ENCODE results near the gene GID4. TPM values are rescaled to one million over a fixed set of nuclear protein-coding genes. Genes with fewer than 3 reads are reported as not detected.

GID4 gene
- total RNA-seq, 1 donor from 2014 or later = 23.5 TPM

GRCh38 chr17:18038149-18038850 is 908 bp upstream of the GID4 start:
- intact Hi-C loops (cut with micrococcal nuclease) = loop anchor here (10.0 kb wide), 1 partner anchor 63 kb away; the partner anchor contains the start of genes DRC3 and TOM1L2
- DNase-seq (no peak), ATAC-seq (no peak)

GRCh38 chr17:18039535-18040260 is 490 bp downstream of the GID4 start:
- no peak for DNase-seq
- intact Hi-C loops (cut with micrococcal nuclease) = loop anchor here (10.0 kb wide), 1 partner anchor 65 kb away; the partner anchor contains the start of genes DRC3 and TOM1L2

GRCh38 chr17:18040261-18040858 is 1.2 kb downstream of the GID4 start:
- no peak for DNase-seq
- intact Hi-C loops (cut with micrococcal nuclease) = no loop called here
- no peak for ATAC-seq

More at GRCh38 chr17:18039535-18040260, 490 bp downstream of the GID4 start:
- peak; percentile 72 for ATAC-seq

DNA sequence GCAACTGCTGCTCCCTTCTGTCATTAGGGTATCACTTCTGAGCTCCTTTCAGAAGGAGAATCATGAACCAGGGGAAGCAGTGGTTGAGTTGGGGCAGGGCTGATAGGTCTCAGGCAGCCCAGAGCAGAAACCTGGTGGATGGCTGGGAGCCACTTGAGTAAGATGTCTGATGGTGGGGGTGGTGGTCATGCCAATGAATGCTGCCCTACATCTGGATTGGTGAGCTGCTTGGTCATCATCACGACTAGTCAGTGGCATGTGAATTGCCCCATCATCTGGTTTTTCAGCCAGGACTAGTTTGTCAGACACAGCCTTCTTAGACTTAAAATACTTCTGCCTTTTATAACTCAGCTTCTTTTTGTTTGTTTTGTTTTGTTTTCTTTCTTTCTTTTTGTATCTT is 2.6 kb downstream of the GID4 start:
- intact Hi-C loops (cut with micrococcal nuclease) = no loop called here
- no peak for ATAC-seq
- no peak for DNase-seq

- DNase-seq (no peak), ATAC-seq (no peak)
- intact Hi-C loops (cut with micrococcal nuclease) = no loop called here
Measured at GRCh38 chr17:18042983-18043382, 3.8 kb downstream of the GID4 start.

GRCh38 chr17:18043491-18043890 is 4.3 kb downstream of the GID4 start:
- ATAC-seq (no peak), DNase-seq (no peak)
- intact Hi-C loops (cut with micrococcal nuclease) = no loop called here

- ATAC-seq = no peak
- no peak for DNase-seq
- intact Hi-C loops (cut with micrococcal nuclease) = no loop called here
Measured at GRCh38 chr17:18044609-18045008, 5.4 kb downstream of the GID4 start.

DNA sequence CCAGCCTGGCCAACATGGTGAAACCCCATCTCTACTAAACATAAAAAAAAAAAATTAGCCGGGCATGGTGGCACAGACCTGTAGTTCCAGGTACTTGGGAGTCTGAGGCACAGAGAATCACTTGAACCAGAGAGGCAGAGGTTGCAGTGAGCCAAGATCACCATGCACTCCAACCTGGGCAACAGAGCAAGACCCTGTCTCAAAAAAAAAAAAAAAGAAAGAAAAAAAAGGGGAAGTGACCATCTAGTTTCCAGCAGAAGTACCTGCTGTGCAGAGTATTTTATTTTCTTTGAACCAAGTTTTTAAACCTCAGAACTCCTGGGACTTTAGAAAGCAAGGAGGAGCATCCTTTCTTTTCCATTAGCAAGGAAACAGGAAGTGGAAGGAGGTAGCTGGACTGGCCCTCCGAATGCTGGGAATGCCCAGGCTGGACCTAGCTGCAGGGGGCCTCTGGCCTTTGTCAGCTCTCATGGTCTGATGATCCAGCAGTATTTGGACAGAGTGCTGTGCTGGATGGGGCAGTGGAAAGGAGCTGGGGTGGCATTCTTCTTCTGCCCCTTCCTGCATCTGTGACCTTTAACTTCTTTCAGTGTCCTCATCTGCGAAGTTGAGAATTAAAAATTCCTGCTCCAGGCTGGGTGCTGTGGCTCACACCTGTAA is 6.6 kb downstream of the GID4 start:
- DNase-seq = no peak
- ATAC-seq = no peak
- intact Hi-C loops (cut with micrococcal nuclease) = no loop called here

DNA sequence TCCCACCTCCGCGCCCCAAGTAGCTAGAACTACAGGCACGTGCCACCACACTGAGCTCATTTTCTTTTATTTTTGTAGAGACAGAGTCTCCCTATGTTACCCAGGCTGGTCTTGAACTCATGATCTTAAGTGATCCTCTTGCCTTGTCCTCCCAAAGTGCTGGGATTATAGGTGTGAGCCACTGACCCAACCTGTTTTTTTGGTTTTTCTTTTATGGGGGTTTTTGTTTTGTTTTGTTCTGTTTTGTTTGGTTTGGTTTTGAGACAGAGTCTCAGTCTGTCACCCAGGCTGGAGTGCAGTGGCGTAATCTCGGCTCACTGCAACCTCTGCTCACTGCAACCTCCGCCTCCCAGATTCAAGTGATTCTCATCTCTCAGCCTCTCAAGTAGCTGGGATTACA is 16.4 kb downstream of the GID4 start:
- DNase-seq (no peak), ATAC-seq (no peak)
- intact Hi-C loops (cut with micrococcal nuclease) = no loop called here

DNA sequence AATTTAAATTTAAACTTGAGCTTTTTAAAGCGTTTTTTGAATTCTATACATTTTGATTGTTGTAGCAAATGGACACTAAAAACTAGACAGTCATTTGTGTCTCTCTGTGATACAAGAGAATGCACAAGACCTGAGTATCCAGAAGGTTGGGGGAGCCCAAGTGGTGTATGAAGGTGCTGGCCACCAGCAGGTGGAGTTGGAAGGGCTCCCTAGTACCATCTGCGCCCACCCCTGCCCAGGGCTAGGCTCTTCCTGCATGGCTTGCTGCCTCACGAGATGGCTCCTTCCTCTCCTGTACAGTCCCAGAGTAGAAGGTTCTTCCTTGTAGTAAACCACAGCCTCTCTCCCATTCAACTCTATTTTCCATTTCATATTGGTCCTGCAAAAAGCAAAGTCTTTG is 17.0 kb downstream of the GID4 start:
- intact Hi-C loops (cut with micrococcal nuclease) = no loop called here

GRCh38 chr17:18059283-18059682 is 20.1 kb downstream of the GID4 start:
- DNase-seq (no peak), ATAC-seq (no peak)
- intact Hi-C loops (cut with micrococcal nuclease) = no loop called here

More for the DNA sequence above, 17.0 kb downstream of the GID4 start:
- ATAC-seq (no peak), DNase-seq (no peak)

GRCh38 chr17:18064053-18064452 is 24.8 kb downstream of the GID4 start:
- DNase-seq (no peak), ATAC-seq (peak; percentile 81)
- intact Hi-C loops (cut with micrococcal nuclease) = no loop called here

- intact Hi-C loops (cut with micrococcal nuclease) = no loop called here
- DNase-seq (no peak), ATAC-seq (no peak)
Measured at GRCh38 chr17:18065546-18065945, 26.3 kb downstream of the GID4 start.

- intact Hi-C loops (cut with micrococcal nuclease) = no loop called here
- no peak for ATAC-seq
Measured at GRCh38 chr17:18066866-18067265, 27.7 kb downstream of the GID4 start.

GRCh38 chr17:18069101-18069500 is 29.9 kb downstream of the GID4 start:
- intact Hi-C loops (cut with micrococcal nuclease) = no loop called here
- ATAC-seq (no peak), DNase-seq (no peak)

More at GRCh38 chr17:18066866-18067265, 27.7 kb downstream of the GID4 start:
- no peak for DNase-seq

- no peak for DNase-seq
- intact Hi-C loops (cut with micrococcal nuclease) = no loop called here
- ATAC-seq = no peak
Measured at GRCh38 chr17:18070861-18071340, 31.7 kb downstream of the GID4 start.

DNA sequence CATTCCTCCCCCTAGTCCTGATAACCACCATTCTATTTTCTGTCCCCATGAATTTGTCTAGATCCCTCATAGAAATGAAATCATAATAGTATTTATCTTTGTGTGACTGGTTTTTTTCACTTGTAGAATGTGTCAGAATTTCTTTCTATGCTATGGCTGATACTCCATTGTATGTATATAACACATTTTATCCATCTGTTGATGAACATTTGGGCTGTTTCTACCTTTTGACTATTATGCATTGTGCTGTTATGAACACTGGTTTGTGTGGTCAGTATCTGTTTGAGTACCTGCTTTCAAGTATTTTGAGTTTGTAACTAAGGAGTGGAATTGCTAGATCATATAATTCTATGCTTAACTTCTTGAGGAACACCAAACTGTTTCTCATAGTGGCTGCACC is 32.5 kb downstream of the GID4 start:
- intact Hi-C loops (cut with micrococcal nuclease) = no loop called here
- ATAC-seq (no peak), DNase-seq (no peak)

DNA sequence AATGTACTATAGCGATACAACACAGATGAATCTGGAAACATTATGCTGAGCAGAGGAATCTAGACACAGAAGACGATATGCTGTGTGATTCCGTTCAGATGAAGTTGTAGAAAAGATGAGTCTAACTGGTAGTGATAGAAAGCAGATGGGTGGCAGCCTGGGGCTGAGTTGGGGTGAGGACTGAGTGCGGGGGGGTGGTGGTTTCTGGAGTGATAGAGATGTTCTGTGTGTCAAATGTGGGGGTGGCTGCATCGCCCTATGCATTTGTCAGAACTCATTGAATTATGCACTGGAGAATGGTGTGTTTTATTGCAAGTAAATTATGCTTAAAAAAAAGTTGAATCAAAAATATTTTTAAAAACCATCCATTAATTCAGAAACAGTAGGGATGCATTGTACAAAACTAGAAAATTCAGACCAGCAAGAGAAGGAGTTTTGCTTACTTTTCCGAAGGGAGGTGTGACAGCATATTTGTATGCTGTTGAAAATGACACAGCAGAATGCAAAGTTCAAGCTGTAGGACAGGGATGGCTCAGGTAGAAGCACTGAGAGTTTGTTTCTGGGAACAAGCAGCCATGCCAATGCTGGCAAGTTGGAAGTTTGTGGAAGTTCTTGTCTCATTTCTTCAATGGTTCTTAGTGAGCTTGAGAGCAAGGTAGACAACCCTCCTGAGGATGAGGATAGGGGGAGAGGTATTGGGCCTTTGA is 35.5 kb downstream of the GID4 start:
- no peak for ATAC-seq
- no peak for DNase-seq
- intact Hi-C loops (cut with micrococcal nuclease) = no loop called here

- intact Hi-C loops (cut with micrococcal nuclease) = no loop called here
- DNase-seq = no peak
- ATAC-seq = no peak
Measured at GRCh38 chr17:18076936-18077335, 37.7 kb downstream of the GID4 start.

Data from left ventricle myocardium superior (tissue), 1 donor.